Measurements from ENCODE around the gene JADE3.
"Not testable (repeated sequence)": the region's sequence is repeated elsewhere in the genome, so short reads cannot be mapped to it uniquely, and the experiment has no call there.

Gene JADE3

GRCh38 chrX:46938589-46938988 is 26.4 kb downstream of the JADE3 start:
- DNase-seq, result no peak

- no peak for DNase-seq
Measured at GRCh38 chrX:46941341-46941740, 29.1 kb downstream of the JADE3 start.

- DNase-seq, result no peak
Measured at GRCh38 chrX:46953137-46953527, 40.9 kb downstream of the JADE3 start.

DNA sequence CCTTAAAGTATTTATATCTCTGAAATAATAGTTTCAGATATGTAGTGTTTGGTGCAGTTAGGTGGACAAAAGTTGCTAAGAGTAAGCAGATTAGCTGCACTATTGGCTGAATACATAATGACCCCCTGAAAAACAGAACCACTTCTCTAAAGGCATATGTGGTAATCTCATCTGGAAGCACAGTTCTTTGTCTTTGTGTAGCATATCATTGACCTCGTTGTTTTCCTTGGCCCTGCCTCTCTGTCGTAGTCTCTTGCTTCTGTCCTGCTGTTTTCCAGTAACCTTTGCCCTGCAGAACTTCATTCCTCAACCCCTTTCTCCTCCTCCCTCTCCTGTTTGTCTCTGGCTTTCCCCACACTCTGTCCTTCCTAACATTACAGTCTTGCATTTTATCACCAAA is 41.4 kb downstream of the JADE3 start:
- no peak for DNase-seq

DNA sequence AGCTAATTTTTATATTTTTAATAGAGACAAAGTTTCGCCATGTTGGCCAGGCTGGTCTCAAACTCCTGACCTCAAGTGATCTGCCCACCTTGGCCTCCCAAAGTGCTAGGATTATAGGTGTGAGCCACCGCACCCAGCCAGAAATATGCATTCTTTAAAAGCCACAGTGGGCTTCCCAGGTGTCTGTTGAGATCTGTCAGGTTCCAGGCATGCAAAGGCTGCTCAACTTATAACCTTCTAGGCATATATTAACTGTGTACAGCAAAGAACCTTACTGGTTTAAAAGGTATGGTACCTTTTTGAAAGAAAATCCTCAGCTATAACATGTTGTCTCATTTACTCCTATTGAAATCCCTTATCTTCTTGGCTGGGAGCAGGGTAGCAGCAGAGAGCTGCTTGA is 42.5 kb downstream of the JADE3 start:
- DNase-seq, result no peak

- DNase-seq, result not testable (repeated sequence)
Measured at GRCh38 chrX:46956589-46956988, 44.4 kb downstream of the JADE3 start.

GRCh38 chrX:46957297-46957696 is 45.1 kb downstream of the JADE3 start:
- DNase-seq, result no peak

DNA sequence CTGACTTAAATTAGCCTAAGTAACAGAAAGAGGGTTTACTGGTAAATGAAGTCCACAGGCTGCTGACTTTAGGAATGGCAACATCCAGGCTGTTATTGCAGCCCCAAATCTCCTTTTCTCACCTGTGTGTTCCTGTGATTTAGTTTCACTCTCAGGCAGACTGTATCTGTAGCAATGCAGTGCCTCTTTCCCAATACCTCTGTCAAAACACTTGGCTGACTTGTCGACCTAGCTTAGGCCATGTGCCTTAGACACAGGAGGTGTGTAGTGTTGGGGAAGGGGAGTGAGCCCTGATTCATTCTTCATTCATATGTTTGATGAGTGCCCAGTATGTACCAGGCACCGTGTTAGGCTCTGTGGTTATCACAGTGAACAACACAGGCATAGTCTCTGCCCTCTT is 46.9 kb downstream of the JADE3 start:
- no peak for DNase-seq

DNA sequence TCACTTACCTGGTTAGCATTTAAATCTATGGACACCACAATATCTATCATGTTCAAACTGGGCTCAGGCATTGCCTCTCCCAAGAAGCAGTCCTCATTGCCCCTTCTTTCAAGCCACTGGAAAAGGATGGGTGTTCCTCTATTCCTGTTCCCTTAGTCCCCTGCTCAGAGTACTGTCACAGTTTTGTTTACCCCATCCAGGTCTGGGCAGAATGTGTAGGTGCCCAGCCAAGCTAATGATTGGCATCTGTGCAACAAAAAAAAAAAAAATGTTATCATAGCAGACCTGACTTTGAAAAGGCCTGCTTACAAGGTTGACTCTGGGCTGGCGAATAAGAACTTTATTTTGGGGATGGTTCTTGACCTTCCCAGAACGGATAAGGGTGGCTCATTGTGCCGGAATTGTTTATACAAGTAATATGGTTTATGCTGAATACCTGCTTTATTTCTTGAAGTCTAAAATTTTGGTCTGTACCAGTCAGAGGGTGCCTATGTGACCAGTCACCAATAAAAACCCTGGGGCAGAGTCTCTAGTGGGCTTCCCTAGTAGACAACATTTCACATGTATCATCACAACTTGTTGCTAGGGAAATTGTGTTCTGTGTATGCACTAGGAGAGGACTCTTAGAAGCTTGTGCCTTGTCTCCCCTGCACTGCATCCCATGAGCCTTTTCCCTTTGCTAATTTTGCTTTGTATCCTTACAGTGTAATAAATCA is 47.9 kb downstream of the JADE3 start:
- no peak for DNase-seq

DNA sequence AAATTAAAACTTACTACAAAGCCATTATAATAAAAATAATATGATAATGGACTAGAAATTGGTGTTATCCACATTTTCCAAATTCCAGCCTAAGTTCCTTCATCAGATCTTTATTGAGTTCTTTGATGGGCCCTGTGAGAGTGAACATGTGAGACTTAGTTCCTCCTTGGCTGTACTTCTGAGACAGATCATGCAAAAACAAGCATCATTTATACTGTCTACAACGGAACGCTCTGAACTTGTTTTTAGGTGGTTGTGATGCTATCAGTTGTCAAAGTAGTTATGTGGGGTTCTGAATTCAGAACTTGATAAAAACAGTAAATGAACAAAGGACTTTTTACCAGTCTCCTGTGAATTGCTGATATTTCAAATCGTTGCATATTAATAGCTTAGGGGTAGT is 48.9 kb downstream of the JADE3 start:
- no peak for DNase-seq

GRCh38 chrX:46961574-46962283 is 49.5 kb downstream of the JADE3 start:
- no peak for DNase-seq

DNA sequence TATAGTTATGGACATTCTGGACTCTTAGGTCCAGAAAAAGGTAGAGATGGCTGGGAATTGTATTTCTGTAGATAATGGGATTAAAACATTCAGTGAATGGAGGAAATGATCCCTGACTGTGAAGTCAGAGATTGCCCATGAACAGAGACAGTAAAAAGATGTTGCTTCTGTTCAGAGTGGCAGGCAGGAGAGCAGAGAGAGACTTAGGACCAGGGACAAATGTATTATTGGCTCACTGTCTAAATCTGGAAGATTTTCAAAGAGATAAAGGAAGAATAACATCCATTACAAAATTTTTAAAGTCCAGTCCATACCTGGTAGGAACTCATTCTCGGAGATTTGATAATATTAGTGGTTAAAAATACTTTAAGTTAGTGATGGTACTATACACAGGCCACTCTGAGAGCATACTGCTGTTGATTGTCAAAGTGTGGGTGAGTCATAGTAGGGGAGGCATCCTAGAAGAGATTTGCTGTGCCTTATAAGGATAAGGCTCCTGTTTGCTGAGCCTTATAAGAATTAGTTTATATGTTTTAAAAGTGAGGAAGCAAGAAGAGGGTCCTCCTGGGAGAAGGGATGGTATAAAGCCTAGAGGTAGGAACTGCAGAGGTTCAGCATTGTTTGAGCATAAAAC is 53.0 kb downstream of the JADE3 start:
- no peak for DNase-seq

- DNase-seq, result no peak
Measured at GRCh38 chrX:46967547-46967946, 55.3 kb downstream of the JADE3 start.

DNA sequence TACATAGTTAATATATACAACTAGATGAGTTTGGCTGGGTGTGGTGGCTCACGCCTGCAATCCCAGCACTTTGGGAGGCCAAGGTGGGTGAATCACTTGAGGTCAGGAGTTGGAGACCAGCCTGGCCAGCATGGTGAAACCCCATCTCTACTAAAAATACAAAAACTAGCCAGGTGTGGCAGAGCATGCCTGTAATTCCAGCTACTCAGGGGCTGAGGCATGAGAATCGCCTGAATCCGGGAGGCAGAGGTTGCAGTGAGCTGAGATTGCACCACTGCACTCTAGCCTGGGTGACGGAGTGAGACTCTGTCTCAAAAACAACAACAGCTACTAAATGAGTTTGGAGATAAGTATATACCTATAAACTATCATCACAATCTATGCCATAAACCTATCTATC is 64.8 kb downstream of the JADE3 start:
- not testable (repeated sequence) for DNase-seq

DNA sequence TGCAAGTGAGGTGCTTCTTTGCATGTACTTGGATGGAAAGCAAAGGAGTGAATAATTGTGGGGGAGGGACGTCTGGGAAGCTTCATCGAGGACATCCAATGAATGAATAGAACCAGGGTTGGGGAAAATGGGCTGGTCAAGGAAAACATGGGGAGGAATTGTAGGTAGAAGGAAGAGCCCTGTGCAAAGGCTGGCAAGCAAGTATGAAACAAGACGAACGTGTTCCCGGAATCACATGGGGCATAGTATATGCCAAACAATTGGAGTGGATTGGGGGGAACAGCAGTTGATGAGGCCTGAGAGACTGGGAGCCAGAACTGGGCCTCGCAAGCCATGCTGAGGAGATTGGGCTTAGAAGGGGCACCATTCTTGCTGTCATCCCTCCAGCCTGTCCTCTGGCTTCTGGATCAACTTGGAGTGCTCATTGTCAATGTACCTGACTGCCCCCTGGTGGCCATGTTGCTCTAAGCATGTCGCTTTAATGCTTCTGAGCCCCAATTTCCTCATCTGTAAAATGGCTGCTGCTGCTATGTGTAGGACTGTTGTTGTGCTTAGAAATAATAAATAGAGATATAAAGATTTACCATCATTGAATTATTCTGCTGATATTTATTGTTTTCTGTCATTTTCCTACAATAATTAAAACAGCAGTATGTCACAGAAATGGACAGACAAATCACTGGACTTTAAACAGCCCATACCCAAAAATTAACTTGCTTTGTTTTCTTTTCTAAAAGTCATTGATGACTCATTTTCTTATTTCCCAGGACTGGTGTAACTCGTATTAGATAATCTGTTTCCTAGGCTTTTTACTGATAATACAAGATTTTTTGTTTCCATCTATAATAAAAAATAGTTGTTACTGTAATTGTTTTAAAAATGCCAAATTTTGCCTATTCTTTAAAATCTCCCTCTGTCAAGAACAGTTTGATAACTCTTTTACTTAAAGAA is 66.4 kb downstream of the JADE3 start:
- DNase-seq, result peak; percentile 69

DNA sequence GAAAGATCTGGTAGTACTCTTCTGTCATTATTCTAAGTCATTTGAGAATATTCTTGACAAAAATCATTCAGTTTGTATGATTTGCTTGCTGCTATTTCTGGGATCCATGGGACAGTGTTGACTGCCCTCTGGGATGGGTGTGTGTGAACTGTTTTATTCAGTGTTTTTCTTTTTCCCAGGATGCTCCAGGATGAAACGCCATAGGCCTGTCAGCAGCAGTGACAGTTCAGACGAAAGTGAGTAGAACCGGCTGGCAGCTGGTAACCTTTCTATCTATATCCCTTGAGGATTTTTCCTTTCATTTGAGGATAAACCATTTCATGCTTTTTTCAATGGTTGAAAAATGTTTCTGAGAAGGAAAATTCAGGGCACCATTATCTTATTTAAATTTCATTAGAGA is 72.5 kb downstream of the JADE3 start:
- no peak for DNase-seq

GRCh38 chrX:46989548-46989947 is 77.3 kb downstream of the JADE3 start:
- DNase-seq, result no peak

DNA sequence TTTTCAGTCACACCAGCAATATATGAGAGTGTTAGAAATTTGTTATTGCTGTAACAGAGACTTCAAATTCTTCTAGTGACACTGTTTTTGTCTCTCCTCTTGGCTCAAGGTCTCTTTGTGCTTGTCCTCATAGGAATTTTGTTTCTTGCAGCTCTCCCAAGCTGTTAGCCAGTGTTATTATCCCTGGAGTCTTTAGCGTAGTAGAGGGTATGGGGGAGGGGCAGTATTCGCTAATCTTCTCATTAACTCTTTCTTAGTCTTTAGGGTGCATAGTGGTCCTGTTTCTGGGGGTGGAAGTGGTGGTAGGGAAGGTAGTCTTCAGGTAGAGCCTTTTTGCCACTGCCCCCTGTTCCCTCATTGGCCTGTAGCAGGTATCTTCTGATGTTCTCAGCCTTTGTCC is 79.4 kb downstream of the JADE3 start:
- DNase-seq, result no peak

DNA sequence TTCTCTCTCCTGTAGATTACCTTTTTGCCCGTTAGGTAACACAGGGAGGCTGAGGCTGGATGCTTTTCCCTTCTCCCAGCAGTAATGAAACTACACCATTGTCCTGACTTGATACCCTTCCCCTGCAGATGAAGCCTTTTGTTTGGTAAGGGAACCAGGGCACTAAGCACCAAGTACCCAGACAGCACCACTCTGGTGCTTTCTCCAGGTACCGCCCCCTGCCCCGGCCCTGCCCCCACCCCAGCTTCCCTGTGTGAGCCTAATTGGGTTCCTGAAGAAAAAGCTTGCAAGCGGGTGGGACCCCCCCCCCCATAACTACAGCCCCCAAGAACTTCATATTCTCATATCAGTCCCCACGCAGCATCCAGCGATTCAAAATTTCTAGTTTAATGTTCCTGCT is 79.8 kb downstream of the JADE3 start:
- no peak for DNase-seq

- DNase-seq, result no peak
Measured at GRCh38 chrX:46994096-46994495, 81.9 kb downstream of the JADE3 start.

DNA sequence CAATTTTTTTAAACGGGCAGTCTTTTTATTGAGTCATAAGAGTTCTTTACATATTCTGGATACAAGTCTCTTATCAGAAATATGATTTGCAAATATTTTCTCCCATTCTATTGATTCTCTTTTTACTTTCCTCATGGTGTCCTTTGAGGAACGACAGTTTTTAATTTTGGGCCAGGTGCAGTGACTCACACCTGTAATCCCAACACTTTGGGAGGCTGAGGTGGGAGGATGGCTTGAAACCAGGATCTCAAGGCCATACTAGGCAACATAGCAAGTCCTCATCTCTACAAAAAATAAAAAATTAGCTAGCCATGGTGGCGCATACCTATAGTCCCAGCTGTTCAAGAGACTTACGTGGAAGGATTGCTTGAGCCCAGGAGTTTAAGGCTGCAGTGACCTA is 99.9 kb downstream of the JADE3 start:
- no peak for DNase-seq

- no peak for DNase-seq
Measured at GRCh38 chrX:47026198-47026597, 114.0 kb downstream of the JADE3 start.

DNA sequence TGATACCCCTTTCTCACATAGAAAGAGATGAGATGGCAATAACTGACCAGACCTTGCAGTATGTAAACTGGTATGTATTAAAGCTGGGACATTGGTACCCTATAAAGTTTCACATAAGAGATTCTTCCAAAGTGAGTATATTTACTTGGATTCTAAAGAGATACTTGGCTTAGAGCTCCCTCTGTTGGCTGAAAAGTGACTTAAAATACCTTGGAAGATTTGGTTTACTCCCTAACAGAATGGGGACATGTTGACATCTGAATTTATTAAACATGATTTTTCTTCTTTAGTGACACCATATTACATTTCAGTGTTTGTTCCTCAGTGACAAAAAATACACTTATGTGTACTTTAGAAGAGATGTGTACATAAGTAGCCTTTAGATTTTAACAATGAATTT is 118.1 kb downstream of the JADE3 start:
- no peak for DNase-seq
